Ascending aorta (tissue), 2 donors: ENCODE data around the gene LHX3. TPM values are rescaled to one million over a fixed set of nuclear protein-coding genes. Genes with fewer than 3 reads are reported as not detected.

Source experiments
- DNase-seq, 2 donors: peaks; one replicate each; pipeline ENCODE4 v3.0.0-alpha.2; 2019; ENCODE audit warnings: low spot score in 2 of 2
- H3K27ac ChIP-seq, 2 donors: fragments of 200-600 bp; sonication (generic); one replicate each; pipeline ENCODE4 v1.5.1; 2016 to 2017; ENCODE audit warnings: mild to moderate bottlenecking in 1 of 2
- H3K27me3 ChIP-seq: fragments of 200-600 bp; sonication (generic); one replicate; pipeline ENCODE4 v1.5.1; 2017
- H3K36me3 ChIP-seq, 2 donors: fragments of 200-600 bp; sonication (generic); one replicate each; pipeline ENCODE4 v1.5.1; 2016
- H3K4me1 ChIP-seq, 2 donors: fragments of 200-600 bp; sonication (generic); one replicate each; pipeline ENCODE4 v1.5.1; 2016 to 2017; ENCODE audit warnings: mild to moderate bottlenecking in 1 of 2
- H3K4me3 ChIP-seq, 2 donors: fragments of 200-600 bp; sonication (generic); one replicate each; pipeline ENCODE4 v1.5.1; 2016 to 2017; ENCODE audit warnings: mild to moderate bottlenecking in 1 of 2
- H3K9me3 ChIP-seq, 2 donors: fragments of 200-600 bp; sonication (generic); one replicate each; pipeline ENCODE4 v1.5.1; 2016
- intact Hi-C: fragments of 100-400 bp; cut with DNase I; formaldehyde crosslinking; loops from one replicate; pipeline ENCODE4 v1.15.1; 2023
- total RNA-seq: library from RNA; depleted of rRNA; stranded (reverse); fragments of >200 nt; gene quantifications from one replicate; pipeline ENCODE4 v1.1.0, GENCODE V29; 2016
- TF ChIP-seq, protein P1 (sequence below), 3 experiments: fragments of 200-600 bp in 2 of 3; fragments of 450-650 bp in 1 of 3; sonication (generic) in 2 of 3; IDR thresholded peaks; one replicate each; pipeline ENCODE4 v1.5.1; 2016 to 2019; ENCODE audit warnings: antibody characterized with exemption in 3 of 3, mild to moderate bottlenecking in 1 of 3, moderate library complexity in 1 of 3

The LHX3 gene
- total RNA-seq, 1 donor from 2014 or later, result not detected

DNA sequence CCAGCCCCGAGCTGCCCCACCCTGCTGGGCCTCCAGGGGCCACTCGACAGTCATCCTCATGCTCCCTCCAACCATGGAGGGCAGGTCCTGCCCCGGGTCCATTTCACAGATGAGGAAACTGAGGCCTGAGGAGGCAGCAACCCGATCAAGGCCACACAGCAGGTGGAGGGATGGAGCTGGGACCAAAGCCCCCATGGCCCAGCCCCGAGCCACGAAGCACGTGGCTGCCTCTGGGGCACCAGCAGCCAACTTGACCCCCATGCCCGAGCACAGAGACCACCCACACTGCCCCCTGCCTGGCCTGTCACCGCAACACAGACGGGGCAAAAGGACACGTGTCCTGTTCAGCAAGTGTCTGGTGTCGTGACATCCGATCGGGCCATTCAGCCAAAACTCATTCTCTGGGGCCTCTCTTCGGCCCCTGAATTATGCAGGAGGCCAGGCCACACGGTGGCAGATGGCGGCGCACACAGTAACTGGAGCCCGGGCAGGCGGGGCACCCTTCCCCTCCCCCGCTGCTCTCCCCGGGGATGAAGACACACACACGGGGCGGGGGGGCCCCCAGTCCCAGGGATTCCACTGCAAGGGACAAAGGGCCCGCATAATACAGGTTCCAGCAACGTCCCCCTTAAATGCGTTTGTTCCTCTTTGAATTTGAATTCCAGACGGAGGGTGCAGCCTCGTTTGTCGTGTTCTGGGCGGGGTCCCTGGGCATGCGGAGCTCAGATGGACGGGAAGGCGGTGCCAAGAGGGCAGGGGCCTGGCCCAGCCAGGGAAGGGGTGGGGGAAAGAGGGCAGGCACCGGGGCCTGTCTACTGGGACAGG is 56.8 kb downstream of the LHX3 start:
- H3K36me3 ChIP-seq, result no peaks in the 10 kb centered on the region
- no peak overlapping the region for H3K4me3 ChIP-seq
- no peaks in the 10 kb centered on the region for H3K9me3 ChIP-seq
- no peak overlapping the region for H3K27ac ChIP-seq
- no peaks in the 10 kb centered on the region for H3K4me1 ChIP-seq
- TF ChIP-seq, protein P1, sequence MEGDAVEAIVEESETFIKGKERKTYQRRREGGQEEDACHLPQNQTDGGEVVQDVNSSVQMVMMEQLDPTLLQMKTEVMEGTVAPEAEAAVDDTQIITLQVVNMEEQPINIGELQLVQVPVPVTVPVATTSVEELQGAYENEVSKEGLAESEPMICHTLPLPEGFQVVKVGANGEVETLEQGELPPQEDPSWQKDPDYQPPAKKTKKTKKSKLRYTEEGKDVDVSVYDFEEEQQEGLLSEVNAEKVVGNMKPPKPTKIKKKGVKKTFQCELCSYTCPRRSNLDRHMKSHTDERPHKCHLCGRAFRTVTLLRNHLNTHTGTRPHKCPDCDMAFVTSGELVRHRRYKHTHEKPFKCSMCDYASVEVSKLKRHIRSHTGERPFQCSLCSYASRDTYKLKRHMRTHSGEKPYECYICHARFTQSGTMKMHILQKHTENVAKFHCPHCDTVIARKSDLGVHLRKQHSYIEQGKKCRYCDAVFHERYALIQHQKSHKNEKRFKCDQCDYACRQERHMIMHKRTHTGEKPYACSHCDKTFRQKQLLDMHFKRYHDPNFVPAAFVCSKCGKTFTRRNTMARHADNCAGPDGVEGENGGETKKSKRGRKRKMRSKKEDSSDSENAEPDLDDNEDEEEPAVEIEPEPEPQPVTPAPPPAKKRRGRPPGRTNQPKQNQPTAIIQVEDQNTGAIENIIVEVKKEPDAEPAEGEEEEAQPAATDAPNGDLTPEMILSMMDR (IDR thresholded peaks at IDR 0.05), result no peak
- no peaks in the 10 kb centered on the region for H3K27me3 ChIP-seq
- intact Hi-C loops, result no loop called here
- no peak for DNase-seq

DNA sequence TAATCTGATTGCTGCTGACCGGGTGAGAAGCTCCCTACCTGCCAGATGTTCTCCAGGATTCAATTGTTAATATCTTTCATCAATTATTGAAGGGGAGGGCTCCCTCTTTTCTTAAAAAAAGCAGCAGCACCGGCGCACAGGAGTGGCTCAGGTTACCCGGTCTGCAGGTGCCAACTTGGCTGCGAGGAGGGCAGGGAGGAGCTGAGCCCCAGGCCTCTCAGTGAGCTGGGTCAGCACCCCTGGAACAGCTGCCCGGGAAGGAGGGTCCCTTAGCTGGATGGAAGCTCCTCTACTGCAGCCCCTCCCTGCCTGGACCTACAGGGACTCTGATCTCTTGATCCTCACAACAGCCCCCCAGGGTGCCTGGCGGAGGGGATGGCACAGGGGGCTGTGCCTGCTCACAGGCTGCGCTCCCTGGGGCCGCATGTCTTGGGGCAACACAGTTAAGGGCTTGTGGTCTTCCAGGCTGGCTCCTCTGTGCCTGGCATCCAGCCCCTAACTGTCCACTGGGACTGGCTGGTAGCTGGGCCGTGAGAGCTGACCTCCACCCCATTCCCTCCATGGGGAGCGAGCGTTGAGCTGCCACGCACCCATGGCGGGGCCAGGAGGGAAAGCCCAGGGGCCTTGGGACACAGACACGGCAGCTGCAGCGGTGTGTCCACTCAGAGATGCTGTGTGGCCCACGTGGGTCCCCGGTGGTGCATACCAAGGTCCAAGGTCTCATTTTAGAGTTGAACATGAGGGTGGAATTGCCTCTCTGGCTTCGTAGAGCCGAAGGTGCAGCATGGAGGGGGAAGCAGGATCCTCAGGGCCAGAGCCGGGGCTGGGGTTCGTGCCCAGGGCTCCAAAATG is 57.7 kb downstream of the LHX3 start:
- TF ChIP-seq, protein P1 (IDR thresholded peaks at IDR 0.05), result no peak
- no peak for DNase-seq
- H3K4me3 ChIP-seq, result no peak overlapping the region
- no peaks in the 10 kb centered on the region for H3K36me3 ChIP-seq
- no peak overlapping the region for H3K27ac ChIP-seq
- H3K4me1 ChIP-seq, result no peaks in the 10 kb centered on the region
- no peaks in the 10 kb centered on the region for H3K9me3 ChIP-seq
- no peaks in the 10 kb centered on the region for H3K27me3 ChIP-seq
- intact Hi-C loops, result no loop called here

Other genes starting within 250 kb of the LHX3 start
- gene UBAC1, start 243.8 kb downstream of the LHX3 start, total RNA-seq, result 31.0 TPM
- 72.2 TPM for gene NACC2, start 109.8 kb downstream of the LHX3 start, total RNA-seq
- gene TMEM250, start 86.3 kb downstream of the LHX3 start, total RNA-seq, result 80.3 TPM
- gene QSOX2, start 40.7 kb upstream of the LHX3 start, total RNA-seq, result 3.7 TPM
- under 0.01 TPM for gene CCDC187, start 99.0 kb upstream of the LHX3 start, total RNA-seq
- gene GPSM1, start 122.4 kb upstream of the LHX3 start, total RNA-seq, result 85.1 TPM
- gene DNLZ, start 158.6 kb upstream of the LHX3 start, total RNA-seq, result 191 TPM
- gene CARD9, start 168.5 kb upstream of the LHX3 start, total RNA-seq, result 0.43 TPM
- 9.4 TPM for gene SNAPC4, start 195.0 kb upstream of the LHX3 start, total RNA-seq
- 27.7 TPM for gene ENTR1, start 205.5 kb upstream of the LHX3 start, total RNA-seq
- 69.1 TPM for gene PMPCA, start 205.5 kb upstream of the LHX3 start, total RNA-seq
- gene INPP5E, start 234.7 kb upstream of the LHX3 start, total RNA-seq, result 20.2 TPM